DMS153 treated with DMSO at 0.1 percent for 48 hours (cell line): ENCODE results near the gene STON2.

ENCODE experiments used
- DNase-seq: peaks from one replicate; lab custom pipeline; 2025; ENCODE audit not compliant: unreplicated experiment; lab: John Stamatoyannopoulos, UW

STON2 gene

DNA sequence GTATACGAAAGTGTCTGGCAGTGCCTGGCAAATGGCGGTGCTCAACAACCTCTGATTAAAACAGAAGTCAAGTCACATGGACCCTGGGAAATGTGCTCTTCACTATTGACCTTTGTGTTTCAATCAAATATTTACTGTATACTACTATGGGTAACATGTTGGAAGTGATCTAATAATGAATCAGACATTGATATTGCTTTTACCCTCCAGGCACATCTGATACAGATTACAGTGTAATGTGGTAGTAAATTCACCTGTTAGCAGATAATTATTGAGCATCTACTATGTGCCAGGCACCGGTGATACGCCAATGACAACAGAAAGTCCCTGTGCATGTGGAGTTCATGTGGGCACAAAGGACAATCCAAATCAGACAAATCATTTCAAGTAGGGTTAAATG lies 63.1 kb downstream of the STON2 start:
- no peak for DNase-seq

DNA sequence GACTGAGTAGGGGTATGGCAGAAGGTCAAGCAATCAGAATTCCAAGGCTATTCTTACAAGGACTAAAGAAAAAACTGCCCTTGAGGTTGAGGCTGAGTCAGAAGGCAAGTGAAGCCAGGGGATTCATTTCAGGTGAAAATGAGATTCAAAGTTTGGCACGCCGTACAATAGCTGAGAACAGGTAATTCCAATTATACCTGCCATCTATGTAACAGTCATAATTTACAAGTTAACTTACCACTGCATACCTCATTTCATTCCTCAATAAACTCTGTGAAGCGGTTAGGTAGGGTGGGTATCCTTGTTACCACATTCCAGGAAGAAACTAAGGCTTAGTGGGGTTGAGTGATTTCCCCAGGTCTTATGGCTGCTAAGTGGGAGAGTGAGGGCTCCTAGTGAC lies 64.1 kb downstream of the STON2 start:
- no peak for DNase-seq

- DNase-seq: no peak
These were observed 67.4 kb downstream of the STON2 start for GRCh38 chr14:81332725-81333124.

DNA sequence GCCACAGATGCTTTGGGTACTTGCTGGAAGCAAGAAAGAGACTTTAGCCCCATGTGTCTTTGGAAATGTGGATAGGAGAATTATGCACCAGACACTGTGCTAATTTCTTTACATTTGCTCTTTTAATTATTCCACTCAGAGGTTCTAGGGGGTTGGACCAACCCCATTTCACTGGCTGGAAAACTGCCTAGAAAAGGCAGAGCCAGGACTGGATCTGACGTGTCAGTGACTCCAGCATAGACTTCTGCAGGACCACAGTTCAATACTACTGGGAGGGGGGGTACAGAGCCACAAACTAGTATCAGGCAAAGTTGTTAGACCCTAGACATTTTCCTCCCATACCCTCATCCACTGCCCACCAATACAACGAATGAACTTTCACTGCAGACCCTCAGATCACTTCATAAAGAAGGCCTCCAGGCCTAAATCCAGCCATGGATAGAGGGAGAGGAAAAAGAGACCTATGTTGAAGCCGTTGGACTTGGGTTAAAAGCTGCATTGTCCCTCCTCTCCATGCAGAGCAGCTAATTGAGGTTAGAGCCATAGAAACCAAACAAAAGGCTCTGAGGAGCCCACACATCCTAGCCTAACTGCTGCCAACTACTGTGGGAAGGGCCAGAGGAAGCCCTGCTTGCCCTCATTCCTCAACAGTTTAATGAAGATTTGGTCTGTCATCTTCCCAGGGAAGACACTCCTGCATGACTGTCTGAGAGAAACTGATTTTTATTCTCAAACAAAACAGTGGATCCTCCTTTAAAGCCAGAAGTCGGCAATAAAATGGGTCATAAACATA lies 68.7 kb downstream of the STON2 start:
- DNase-seq: peak; percentile 8

- no peak for DNase-seq
These were observed 69.5 kb downstream of the STON2 start for GRCh38 chr14:81330619-81331122.

- DNase-seq: no peak
These were observed 70.3 kb downstream of the STON2 start for GRCh38 chr14:81329640-81330381.

GRCh38 chr14:81326451-81326850 lies 73.7 kb downstream of the STON2 start:
- DNase-seq: no peak

DNA sequence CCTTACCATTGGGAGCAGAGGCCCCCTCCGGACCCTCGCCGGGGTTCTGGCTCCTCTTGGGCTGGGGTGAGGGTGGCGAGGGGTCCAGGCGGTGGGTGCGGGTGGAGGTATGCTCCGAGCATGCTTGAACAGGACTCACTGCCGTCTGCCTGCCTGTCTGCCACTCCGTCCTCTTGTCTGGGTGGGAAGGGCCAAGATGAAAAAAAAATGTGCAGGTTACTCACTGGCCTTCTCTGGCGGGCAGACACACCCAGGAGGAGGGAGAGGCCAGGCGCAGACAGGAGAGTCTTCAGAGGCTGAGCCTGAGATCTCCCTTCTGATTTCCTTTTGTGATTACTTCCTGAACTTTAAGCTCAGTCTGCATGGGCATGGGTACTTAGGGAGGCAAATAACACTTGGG lies 76.1 kb downstream of the STON2 start:
- DNase-seq: peak; percentile 35

GRCh38 chr14:81323093-81323492 lies 77.0 kb downstream of the STON2 start:
- DNase-seq: no peak

DNA sequence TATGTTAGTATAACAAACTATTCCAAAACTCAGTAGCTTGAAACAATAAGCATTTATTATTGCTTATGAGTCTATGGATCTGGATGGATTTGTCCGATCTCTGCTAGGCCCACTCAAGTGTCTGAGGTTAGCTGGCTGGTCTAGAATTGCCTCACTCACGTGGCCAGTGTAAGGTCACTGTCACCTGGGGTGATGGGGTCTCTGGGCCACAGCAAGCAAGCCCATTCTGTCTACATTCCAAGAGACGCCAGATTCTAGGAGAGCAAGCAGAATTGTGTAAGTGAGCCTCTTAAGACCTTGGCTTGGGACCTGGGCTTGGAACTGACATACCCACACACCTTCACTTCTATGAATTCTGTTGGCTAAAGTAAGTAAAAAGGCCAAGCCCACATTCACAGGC lies 80.2 kb downstream of the STON2 start:
- DNase-seq: no peak

- DNase-seq: no peak
These were observed 80.8 kb downstream of the STON2 start for GRCh38 chr14:81319314-81319713.

GRCh38 chr14:81315341-81315740 lies 84.8 kb downstream of the STON2 start:
- DNase-seq: no peak

- no peak for DNase-seq
These were observed 85.5 kb downstream of the STON2 start for GRCh38 chr14:81314443-81315175.

- DNase-seq: no peak
These were observed 86.2 kb downstream of the STON2 start for GRCh38 chr14:81313775-81314429.

- DNase-seq: no peak
These were observed 86.9 kb downstream of the STON2 start for GRCh38 chr14:81313200-81313599.

GRCh38 chr14:81312289-81312876 lies 87.7 kb downstream of the STON2 start:
- no peak for DNase-seq

GRCh38 chr14:81311778-81312177 lies 88.3 kb downstream of the STON2 start:
- DNase-seq: no peak

DNA sequence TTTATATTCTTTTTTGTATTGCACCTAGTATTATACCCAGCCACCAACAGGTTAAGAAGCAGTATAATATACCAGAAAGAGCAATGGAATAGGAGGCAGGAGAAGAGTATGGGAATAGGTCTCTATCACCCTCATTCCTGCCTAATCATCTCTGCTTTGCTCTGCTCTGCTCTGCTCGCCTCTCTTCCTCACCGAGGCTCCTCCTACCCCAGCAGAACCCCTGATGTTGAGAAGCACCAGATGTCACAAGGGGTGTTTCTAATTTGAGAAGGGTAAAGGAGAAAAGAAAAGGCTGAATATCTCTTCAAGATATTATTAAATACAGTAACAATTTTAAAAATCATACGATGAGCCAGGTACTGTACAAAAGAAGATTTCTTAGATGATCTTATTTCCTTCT lies 89.0 kb downstream of the STON2 start:
- no peak for DNase-seq

DNA sequence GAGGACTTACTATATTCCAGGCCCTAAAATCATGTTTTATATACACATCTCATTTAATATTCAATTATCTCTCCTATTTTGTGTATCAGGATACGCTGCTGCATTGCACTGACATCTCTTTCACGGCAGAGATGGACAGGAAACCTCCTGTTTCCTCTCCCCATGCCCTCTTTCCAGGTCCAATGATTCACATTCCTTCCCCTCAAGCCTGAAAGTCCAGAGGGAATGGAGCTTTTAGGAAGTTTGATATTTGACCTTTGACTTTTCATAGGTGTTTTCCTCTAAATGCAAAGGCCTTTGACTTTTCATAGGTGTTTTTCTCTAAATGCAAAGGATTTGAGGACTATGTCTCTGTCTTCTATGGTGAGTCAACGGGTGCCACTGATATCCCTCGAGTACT lies 89.5 kb downstream of the STON2 start:
- DNase-seq: no peak

DNA sequence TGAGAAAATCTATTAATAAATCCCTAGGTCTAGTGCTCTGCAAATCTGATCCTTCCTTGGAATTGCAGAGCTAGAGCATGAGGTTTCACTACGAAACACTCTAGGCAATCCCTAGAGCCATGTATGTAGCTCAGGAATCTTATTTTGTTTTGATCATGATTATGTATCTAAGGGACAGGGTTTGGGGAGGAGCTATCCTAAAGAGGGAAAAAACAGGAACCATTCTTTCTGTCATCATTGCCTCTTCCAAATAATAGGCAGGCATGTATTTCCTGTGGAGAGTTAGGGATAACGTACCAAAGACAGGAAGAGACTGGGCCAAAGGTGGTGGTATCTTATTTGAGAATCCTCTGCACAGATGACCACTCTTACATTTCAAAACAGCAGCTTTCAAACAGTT lies 90.6 kb downstream of the STON2 start:
- DNase-seq: no peak

DNA sequence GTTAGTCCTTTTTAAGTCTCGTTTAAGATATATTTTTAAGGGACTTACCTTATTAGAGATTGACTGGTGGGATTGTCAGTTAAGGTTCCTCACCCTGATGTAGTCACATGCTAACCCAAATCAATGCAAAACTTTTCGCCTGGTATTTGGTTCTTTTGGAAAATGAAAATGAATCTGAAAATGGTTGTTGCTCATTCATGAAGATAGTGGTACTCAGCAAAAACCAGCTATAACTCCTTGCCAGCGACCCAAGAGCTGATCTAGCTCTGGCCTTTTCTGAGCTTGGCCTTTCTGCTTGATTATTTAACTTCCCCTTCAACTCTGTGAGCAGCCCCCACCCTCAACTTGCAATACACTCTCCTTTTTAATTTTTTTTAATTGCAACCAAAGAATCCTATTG lies 94.4 kb downstream of the STON2 start:
- DNase-seq: no peak
